ENCODE results near the gene MCM9. TPM values are rescaled to one million over a fixed set of nuclear protein-coding genes. Genes with fewer than 3 reads are reported as not detected.

Gene MCM9
- total RNA-seq, 1 experiment from 2014 or later, result 14.4 TPM

DNA sequence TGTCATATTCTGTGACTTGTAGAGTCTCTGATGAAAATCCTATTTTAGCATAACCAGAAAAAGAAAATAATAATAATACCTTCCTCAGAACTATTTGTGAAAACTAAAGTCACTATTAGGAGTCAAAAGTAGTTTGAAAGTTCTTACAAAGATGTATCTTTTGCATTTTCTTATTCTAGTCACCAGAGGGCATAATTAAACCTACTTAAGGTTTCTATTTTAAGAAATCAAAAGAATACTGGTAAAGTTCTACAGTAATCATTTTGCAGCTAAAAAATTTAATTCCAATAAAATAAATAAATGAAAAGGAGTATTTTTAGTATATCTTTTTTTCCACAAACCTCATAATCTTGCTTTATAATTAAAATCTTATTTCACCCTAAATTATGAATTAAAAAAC, 28.0 kb upstream of the MCM9 start:
- POLR2A ChIA-PET, result no interaction called here
- H3K36me3 ChIP-seq (ENCODE audit: control insufficient read depth, insufficient read depth, low read length), result no peaks in the 10 kb centered on the region
- no peak overlapping the region for H3K4me3 ChIP-seq (ENCODE audit: low read depth, low read length)
- no peaks in the 10 kb centered on the region for H3K36me3 Mint-ChIP-seq (ENCODE audit: insufficient read depth, unreplicated experiment)
- 0 out of 2 replicates have a peak, but pooled peaks cover 7% of the 10 kb centered on the region for H3K4me1 ChIP-seq
- H3K9me3 Mint-ChIP-seq (ENCODE audit: unreplicated experiment), result no peaks in the 10 kb centered on the region
- no peaks in the 10 kb centered on the region for H3K27me3 ChIP-seq (replicated peaks; ENCODE audit: control insufficient read depth, insufficient read depth, low read length)
- H3K9me3 ChIP-seq, result peaks cover 2% of the 10 kb centered on the region; the same call in 1 of the 2 replicates
- no peak overlapping the region for H3K27ac Mint-ChIP-seq (ENCODE audit: unreplicated experiment)
- TF ChIP-seq, protein P1, sequence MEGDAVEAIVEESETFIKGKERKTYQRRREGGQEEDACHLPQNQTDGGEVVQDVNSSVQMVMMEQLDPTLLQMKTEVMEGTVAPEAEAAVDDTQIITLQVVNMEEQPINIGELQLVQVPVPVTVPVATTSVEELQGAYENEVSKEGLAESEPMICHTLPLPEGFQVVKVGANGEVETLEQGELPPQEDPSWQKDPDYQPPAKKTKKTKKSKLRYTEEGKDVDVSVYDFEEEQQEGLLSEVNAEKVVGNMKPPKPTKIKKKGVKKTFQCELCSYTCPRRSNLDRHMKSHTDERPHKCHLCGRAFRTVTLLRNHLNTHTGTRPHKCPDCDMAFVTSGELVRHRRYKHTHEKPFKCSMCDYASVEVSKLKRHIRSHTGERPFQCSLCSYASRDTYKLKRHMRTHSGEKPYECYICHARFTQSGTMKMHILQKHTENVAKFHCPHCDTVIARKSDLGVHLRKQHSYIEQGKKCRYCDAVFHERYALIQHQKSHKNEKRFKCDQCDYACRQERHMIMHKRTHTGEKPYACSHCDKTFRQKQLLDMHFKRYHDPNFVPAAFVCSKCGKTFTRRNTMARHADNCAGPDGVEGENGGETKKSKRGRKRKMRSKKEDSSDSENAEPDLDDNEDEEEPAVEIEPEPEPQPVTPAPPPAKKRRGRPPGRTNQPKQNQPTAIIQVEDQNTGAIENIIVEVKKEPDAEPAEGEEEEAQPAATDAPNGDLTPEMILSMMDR (IDR thresholded peaks at IDR 0.05; ENCODE audit: insufficient read depth in 1 of 2, low read depth in 1 of 2, low read length in 1 of 2, severe bottlenecking in 1 of 2, unreplicated experiment in 1 of 2), result peak in 1 of 2 experiments; percentile 20
- no peak for DNase-seq
- H3K27me3 Mint-ChIP-seq (ENCODE audit: insufficient read depth, unreplicated experiment), result no peaks in the 10 kb centered on the region
- H3K4me1 Mint-ChIP-seq (ENCODE audit: low read depth, unreplicated experiment), result peaks cover 7% of the 10 kb centered on the region
- intact Hi-C loops (cut with micrococcal nuclease; ENCODE audit: unreplicated experiment), result loop anchor here (10.0 kb wide), 2 partner anchors 112 to 382 kb away; partner anchors contain the start of genes FAM184A and MAN1A1
- CTCF ChIA-PET, result interaction anchor here (1.5 kb wide), 1 partner anchor 148 kb away, joined by 7 read pairs; no protein-coding TSS in a partner anchor
- H3K4me3 Mint-ChIP-seq (ENCODE audit: unreplicated experiment), result no peak overlapping the region
- BruUV-seq (replicated peaks), result no TSS peak

DNA sequence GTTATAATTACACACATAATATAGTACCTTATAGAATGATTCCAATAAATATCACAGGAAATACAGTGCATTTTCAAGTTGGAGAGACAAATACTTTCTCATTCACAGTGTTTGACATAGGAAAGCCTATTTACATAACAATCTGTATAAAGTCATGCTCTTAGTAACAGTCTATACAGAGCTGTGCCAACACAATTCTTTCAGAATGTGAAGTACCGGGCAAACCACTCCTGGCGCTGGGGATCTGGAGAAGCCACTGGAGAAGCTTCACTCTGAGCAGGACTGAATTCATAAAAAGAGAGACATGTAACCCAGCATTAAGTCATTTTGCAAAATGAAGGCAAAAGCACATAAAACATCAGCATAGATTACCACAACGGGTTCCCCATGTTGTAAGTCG, 24.9 kb upstream of the MCM9 start:
- H3K27me3 Mint-ChIP-seq (ENCODE audit: insufficient read depth, unreplicated experiment), result no peaks in the 10 kb centered on the region

DNA sequence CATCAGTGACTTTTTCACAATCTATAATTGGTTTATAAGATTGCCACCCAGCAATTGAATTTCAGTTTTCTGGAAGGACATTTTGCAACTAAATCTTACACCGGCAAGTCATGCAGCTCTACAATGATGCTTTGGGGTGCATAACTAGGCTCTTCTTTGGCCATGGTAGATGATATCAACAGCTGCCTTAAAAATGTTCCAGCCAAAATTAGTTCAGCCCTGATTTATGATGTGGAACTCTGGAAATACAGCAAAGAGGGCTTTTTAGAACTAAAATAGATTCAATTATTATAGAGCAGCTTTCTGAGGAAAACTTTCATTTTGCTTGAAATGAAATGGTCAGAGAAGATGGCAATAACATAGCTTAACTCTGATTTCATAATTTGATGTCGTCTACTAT, 18.4 kb upstream of the MCM9 start:
- Mint-ChIP-seq H3K4me3 (ENCODE audit: unreplicated experiment) (no peak overlapping the region), H3K9me3 (ENCODE audit: unreplicated experiment) (no peaks in the 10 kb centered on the region), H3K27me3 (ENCODE audit: insufficient read depth, unreplicated experiment) (no peaks in the 10 kb centered on the region), H3K4me1 (ENCODE audit: low read depth, unreplicated experiment) (no peaks in the 10 kb centered on the region), H3K36me3 (ENCODE audit: insufficient read depth, unreplicated experiment) (no peaks in the 10 kb centered on the region), H3K27ac (ENCODE audit: unreplicated experiment) (no peak overlapping the region)
- Histone ChIP-seq H3K4me1 (no peaks in the 10 kb centered on the region), H3K9me3 (no peaks in the 10 kb centered on the region), H3K36me3 (ENCODE audit: control insufficient read depth, insufficient read depth, low read length) (no peaks in the 10 kb centered on the region), H3K27me3 (replicated peaks; ENCODE audit: control insufficient read depth, insufficient read depth, low read length) (no peaks in the 10 kb centered on the region), H3K4me3 (ENCODE audit: low read depth, low read length) (no peak overlapping the region)
- ChIA-PET POLR2A (no interaction called here), CTCF (interaction anchor here (1.7 kb wide), 1 partner anchor 157 kb away, joined by 6 read pairs; no protein-coding TSS in a partner anchor)
- intact Hi-C loops (cut with micrococcal nuclease; ENCODE audit: unreplicated experiment), result no loop called here
- DNase-seq, result no peak
- TF ChIP-seq, protein P1 (IDR thresholded peaks at IDR 0.05; ENCODE audit: insufficient read depth in 1 of 2, low read depth in 1 of 2, low read length in 1 of 2, severe bottlenecking in 1 of 2, unreplicated experiment in 1 of 2), result no peak
- no TSS peak for BruUV-seq (replicated peaks)

More for the DNA sequence above, 24.9 kb upstream of the MCM9 start:
- Mint-ChIP-seq H3K27ac (ENCODE audit: unreplicated experiment) (no peak overlapping the region), H3K9me3 (ENCODE audit: unreplicated experiment) (no peaks in the 10 kb centered on the region), H3K4me3 (ENCODE audit: unreplicated experiment) (no peak overlapping the region), H3K4me1 (ENCODE audit: low read depth, unreplicated experiment) (peaks cover 7% of the 10 kb centered on the region), H3K36me3 (ENCODE audit: insufficient read depth, unreplicated experiment) (no peaks in the 10 kb centered on the region)
- no peak for DNase-seq
- TF ChIP-seq, protein P1 (IDR thresholded peaks at IDR 0.05; ENCODE audit: insufficient read depth in 1 of 2, low read depth in 1 of 2, low read length in 1 of 2, severe bottlenecking in 1 of 2, unreplicated experiment in 1 of 2), result no peak
- H3K27me3 ChIP-seq (replicated peaks; ENCODE audit: control insufficient read depth, insufficient read depth, low read length), result no peaks in the 10 kb centered on the region
- H3K4me1 ChIP-seq, result no peaks in the 10 kb centered on the region
- ChIA-PET CTCF (interaction anchor here (0.8 kb wide), 1 partner anchor 170 kb away, joined by 4 read pairs; no protein-coding TSS in a partner anchor), POLR2A (no interaction called here)
- no peak overlapping the region for H3K4me3 ChIP-seq (ENCODE audit: low read depth, low read length)
- no peaks in the 10 kb centered on the region for H3K36me3 ChIP-seq (ENCODE audit: control insufficient read depth, insufficient read depth, low read length)
- intact Hi-C loops (cut with micrococcal nuclease; ENCODE audit: unreplicated experiment), result loop anchor here (10.0 kb wide), 2 partner anchors 115 to 385 kb away; partner anchors contain the start of genes FAM184A and MAN1A1
- BruUV-seq (replicated peaks), result no TSS peak
- H3K9me3 ChIP-seq, result peaks cover 2% of the 10 kb centered on the region; the same call in 1 of the 2 replicates
